Measurements from ENCODE around the gene PES1.

GRCh38 chr22:30604723-30605122 lies 13.0 kb upstream of the PES1 start:
- TF ChIP-seq, protein P1, sequence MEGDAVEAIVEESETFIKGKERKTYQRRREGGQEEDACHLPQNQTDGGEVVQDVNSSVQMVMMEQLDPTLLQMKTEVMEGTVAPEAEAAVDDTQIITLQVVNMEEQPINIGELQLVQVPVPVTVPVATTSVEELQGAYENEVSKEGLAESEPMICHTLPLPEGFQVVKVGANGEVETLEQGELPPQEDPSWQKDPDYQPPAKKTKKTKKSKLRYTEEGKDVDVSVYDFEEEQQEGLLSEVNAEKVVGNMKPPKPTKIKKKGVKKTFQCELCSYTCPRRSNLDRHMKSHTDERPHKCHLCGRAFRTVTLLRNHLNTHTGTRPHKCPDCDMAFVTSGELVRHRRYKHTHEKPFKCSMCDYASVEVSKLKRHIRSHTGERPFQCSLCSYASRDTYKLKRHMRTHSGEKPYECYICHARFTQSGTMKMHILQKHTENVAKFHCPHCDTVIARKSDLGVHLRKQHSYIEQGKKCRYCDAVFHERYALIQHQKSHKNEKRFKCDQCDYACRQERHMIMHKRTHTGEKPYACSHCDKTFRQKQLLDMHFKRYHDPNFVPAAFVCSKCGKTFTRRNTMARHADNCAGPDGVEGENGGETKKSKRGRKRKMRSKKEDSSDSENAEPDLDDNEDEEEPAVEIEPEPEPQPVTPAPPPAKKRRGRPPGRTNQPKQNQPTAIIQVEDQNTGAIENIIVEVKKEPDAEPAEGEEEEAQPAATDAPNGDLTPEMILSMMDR (IDR thresholded peaks at IDR 0.05) = no peak
- no peak for TF ChIP-seq POLR2A (IDR thresholded peaks at IDR 0.05; ENCODE audit: low read depth)

Data from esophagus muscularis mucosa (tissue), 3 donors.